Erythroblast (primary cell): ENCODE measurements around the gene P2RY8.

Experiments
- GATA1 ChIP-seq: IDR thresholded peaks from 2 replicates; pipeline ENCODE4 v1.6.1; 2011; ENCODE audit warnings: low read depth, mild to moderate bottlenecking, control low read depth, low read length, moderate library complexity
- POLR2A ChIP-seq: IDR thresholded peaks from 2 replicates; pipeline ENCODE4 v1.6.1; 2011; ENCODE audit warnings: mild to moderate bottlenecking, low read length

DNA sequence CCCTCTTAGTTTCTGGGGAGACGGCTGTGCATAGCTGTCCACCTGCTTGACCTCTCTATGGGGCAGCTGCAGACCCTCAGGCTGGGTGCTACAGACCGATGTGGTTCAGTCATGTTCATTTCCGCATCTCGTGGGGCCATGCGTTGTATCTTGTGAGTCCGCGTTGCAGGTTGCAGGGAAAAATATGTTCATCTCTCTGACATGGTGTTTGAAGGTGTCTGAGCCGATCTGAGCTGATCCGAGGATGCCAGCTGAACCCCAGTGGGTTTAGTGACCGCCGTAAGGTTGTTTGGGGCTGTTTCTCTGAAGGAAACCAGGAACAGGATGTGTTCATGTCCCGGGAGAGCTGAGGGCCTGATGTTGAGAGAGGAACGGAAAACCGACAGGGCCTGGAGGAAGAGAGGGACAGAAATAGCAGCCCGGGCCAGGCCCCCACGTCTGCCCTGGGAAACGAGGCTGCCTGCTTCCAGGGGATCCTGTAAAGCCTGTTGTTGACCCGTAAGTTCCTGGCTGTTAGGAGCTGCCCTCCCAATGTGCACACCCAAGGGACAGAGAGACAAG, 9.8 kb upstream of the P2RY8 start:
- TF ChIP-seq POLR2A (no peak), GATA1 (no peak)
